Chondrocyte (in vitro differentiated cells): Measurements from ENCODE around the gene FOXD2. TPM values are rescaled to one million over a fixed set of nuclear protein-coding genes. Genes with fewer than 3 reads are reported as not detected.
A peak's percentile ranks its signal among the peaks of the same experiment; 100 is the strongest.
"Not testable (repeated sequence)": the region's sequence is repeated elsewhere in the genome, so short reads cannot be mapped to it uniquely, and the experiment has no call there.

Experiments used
- DNase-seq: peaks from one replicate; pipeline ENCODE4 v3.0.0; 2021; ENCODE audit warnings: mixed read lengths, low spot score
- H3K27ac Mint-ChIP-seq: one replicate; pipeline ENCODE4 v1.8.0; 2021; ENCODE audit warnings: mild to moderate bottlenecking, moderate library complexity, mixed read lengths; ENCODE audit not compliant: unreplicated experiment
- H3K27me3 Mint-ChIP-seq: 2 replicates; pipeline ENCODE4 v1.8.0; 2021; ENCODE audit warnings: low read depth, mixed read lengths
- H3K36me3 Mint-ChIP-seq: 2 replicates; pipeline ENCODE4 v1.8.0; 2021; ENCODE audit warnings: low read depth, mixed read lengths
- H3K4me1 Mint-ChIP-seq: 2 replicates; pipeline ENCODE4 v1.8.0; 2021; ENCODE audit warnings: low read depth, mild to moderate bottlenecking, mixed read lengths
- H3K4me3 Mint-ChIP-seq: one replicate; pipeline ENCODE4 v1.8.0; 2021; ENCODE audit warnings: mild to moderate bottlenecking, moderate library complexity, mixed read lengths; ENCODE audit not compliant: unreplicated experiment
- H3K9me3 Mint-ChIP-seq: 2 replicates; pipeline ENCODE4 v1.8.0; 2021; ENCODE audit warnings: low read depth, mixed read lengths
- CTCF ChIP-seq: fragments of 200-600 bp; sonication (generic); IDR thresholded peaks from 2 replicates; pipeline ENCODE4 v1.5.0; 2021; ENCODE audit warnings: antibody characterized with exemption, mild to moderate bottlenecking, moderate library complexity
- total RNA-seq: library from RNA; stranded (reverse); gene quantifications from 3 replicates; pipeline ENCODE4 v1.2.1, GENCODE V29; 2021

FOXD2 gene
- total RNA-seq, 1 donor from 2014 or later: 1.0 TPM

DNA sequence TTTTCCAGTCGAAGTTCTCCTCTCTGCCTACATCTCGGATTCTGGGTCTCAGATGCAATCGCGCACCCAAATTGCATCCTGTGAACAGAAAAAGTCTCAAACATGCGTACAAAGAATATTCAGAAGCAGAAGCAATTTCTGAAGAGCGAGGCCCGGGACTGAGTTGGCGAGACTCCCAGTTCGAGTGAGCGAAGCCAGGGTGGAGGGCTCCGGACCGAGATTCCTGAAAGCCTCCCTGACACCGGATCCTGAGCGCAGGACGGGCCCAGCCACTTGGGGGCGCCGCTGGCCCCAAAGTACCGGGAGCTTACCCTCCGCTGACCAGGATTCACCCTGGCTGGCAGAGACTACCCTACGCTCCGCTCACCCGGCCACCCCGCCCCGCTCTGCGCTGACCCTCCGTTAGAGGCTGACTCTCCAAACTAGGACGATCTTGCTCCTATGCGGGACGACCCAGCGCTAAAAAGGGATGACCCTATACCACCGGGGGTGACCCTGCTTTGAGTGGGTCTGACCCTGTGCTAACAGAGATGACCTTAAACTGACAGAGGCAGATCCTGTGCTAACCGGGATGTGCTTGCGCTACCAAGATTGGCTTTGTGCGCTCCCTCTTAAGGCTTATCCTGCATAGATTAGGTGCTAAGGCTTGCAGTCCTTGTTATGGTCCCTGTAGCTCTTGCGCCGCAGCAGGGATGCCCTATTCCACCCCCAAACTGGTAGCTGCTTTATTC, 12.1 kb downstream of the FOXD2 start:
- Mint-ChIP-seq H3K9me3 (no peaks in the 10 kb centered on the region), H3K4me1 (peaks cover 3% of the 10 kb centered on the region)

DNA sequence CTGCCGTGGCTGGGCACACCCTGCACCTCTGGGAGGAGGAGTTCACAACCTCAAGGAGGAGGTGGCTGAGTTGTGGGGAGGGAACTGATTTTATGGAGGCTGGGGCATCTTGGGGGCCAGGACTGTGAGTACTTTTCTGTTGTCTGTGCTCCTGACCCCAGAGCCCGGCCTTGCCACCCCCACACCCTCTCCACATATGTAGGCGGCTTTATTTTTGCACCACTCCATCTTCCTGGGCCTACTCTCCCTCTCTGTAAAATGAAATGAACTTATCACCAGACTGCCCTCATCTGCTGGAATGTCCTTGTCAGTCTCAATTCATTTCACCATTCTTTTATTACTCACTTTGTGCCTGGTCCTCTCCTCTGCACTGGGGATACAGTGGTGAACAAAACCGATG, 12.8 kb downstream of the FOXD2 start:
- no peak for DNase-seq
- Mint-ChIP-seq H3K9me3 (no peaks in the 10 kb centered on the region), H3K4me1 (no peaks in the 10 kb centered on the region), H3K27me3 (peaks cover 60% of the 10 kb centered on the region), H3K27ac (no peak overlapping the region), H3K4me3 (no peak overlapping the region), H3K36me3 (peaks cover 2% of the 10 kb centered on the region)
- TF ChIP-seq CTCF: no peak

More for the DNA sequence above, 12.1 kb downstream of the FOXD2 start:
- Mint-ChIP-seq H3K4me3 (no peak overlapping the region), H3K36me3 (peaks cover 2% of the 10 kb centered on the region), H3K27ac (no peak overlapping the region), H3K27me3 (peaks cover 58% of the 10 kb centered on the region)
- TF ChIP-seq CTCF: peak; percentile 55
- DNase-seq: no peak

DNA sequence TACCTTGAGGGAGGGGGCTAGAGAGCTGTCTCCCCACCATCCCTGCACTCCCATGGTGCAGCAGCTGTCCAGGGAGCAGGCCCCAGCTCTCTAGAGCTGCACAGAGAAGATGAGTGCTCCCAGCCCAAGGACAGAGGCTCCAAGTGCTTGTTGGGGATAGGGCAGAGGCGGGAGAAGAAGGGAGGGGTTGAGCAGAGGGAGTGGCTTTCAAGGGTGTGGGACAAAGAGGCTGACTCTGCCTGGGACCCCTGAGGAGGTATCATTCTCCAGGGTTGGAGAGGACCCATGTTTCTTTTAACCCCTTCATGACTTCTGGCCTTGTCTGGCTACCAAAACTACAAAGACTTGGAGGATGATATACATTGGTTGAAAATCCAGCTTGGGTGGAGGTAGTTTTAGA, 14.6 kb downstream of the FOXD2 start:
- H3K4me3 Mint-ChIP-seq: no peak overlapping the region
- no peaks in the 10 kb centered on the region for H3K4me1 Mint-ChIP-seq
- H3K36me3 Mint-ChIP-seq: no peaks in the 10 kb centered on the region
- H3K9me3 Mint-ChIP-seq: no peaks in the 10 kb centered on the region
- no peak for TF ChIP-seq CTCF
- H3K27ac Mint-ChIP-seq: no peak overlapping the region
- no peak for DNase-seq
- peaks cover 42% of the 10 kb centered on the region for H3K27me3 Mint-ChIP-seq

DNA sequence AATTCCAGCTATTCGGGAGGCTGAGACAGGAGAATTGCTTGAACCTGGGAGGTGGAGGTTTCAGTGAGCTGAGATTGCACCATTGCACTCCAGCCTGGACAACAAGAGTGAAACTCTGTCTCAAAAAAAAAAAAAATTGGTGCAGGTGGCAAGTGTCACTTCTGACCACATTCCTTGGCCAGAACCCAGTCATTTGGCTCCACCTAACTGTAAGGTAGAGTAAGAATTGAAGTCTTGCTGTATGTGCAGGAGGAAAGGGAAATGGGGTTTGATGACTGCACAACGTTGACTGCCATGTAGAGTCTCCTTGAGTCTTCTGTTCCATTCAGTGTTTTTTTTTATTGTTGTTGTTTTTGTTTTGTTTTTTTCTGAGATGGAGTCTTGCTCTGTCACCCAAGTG, 16.1 kb downstream of the FOXD2 start:
- H3K9me3 Mint-ChIP-seq, H3K27ac Mint-ChIP-seq, DNase-seq, H3K4me3 Mint-ChIP-seq, H3K36me3 Mint-ChIP-seq, H3K4me1 Mint-ChIP-seq: not testable (repeated sequence)
- H3K27me3 Mint-ChIP-seq: peaks cover 43% of the 10 kb centered on the region

DNA sequence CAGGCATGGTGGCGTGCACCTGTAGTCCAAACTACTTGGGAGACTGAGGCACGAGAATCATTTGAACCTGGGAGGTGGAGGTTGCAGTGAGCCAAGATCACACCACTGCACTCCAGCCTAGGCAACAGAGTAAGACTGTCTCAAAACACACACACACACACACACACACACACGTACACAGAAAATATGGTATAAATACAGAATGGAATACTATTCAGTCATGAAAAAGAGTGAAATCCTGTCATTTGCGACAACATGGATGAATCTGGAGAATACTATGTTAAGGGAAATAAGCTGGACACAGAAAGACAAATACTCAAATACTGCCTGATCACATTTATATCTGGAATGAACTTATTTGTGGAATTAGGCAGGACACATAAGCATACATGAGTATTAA, 18.4 kb downstream of the FOXD2 start:
- Mint-ChIP-seq H3K27me3 (peaks cover 53% of the 10 kb centered on the region), H3K4me1 (no peaks in the 10 kb centered on the region), H3K36me3 (no peaks in the 10 kb centered on the region), H3K4me3 (no peak overlapping the region), H3K9me3 (no peaks in the 10 kb centered on the region), H3K27ac (no peak overlapping the region)
- no peak for TF ChIP-seq CTCF
- DNase-seq: no peak

GRCh38 chr1:47457547-47457946, 19.7 kb downstream of the FOXD2 start:
- H3K27ac Mint-ChIP-seq, H3K36me3 Mint-ChIP-seq, H3K4me1 Mint-ChIP-seq, DNase-seq, H3K4me3 Mint-ChIP-seq, H3K9me3 Mint-ChIP-seq: not testable (repeated sequence)
- H3K27me3 Mint-ChIP-seq: peaks cover 53% of the 10 kb centered on the region
